Metanephros (tissue), 2 donors: Measurements from ENCODE around the gene CLCN6. TPM values are rescaled to one million over a fixed set of nuclear protein-coding genes. Genes with fewer than 3 reads are reported as not detected.

ENCODE experiments used
- small RNA-seq: library from RNA; depleted of rRNA; stranded (forward); fragments of <200 nt; gene quantifications from one replicate; pipeline ENCODE3, GENCODE V24; 2014; ENCODE audit warnings: low replicate concordance
- total RNA-seq: library from RNA; depleted of rRNA; stranded (reverse); fragments of >200 nt; gene quantifications from one replicate; pipeline ENCODE4 v1.2.3, GENCODE V29; 2014

CLCN6 gene
- 13.7 TPM for total RNA-seq

GRCh38 chr1:11805422-11806306 is at the start of gene CLCN6, which contains the start of gene MTHFR:
CLCN6 (plus strand) TSS chr1:11806191; CDS start chr1:11806263, 72 bp downstream.
MTHFR (minus strand) TSS chr1:11805964; CDS start chr1:11803116, 2,848 bp downstream.

GRCh38 chr1:11761988-11762406 is 44.0 kb upstream of the CLCN6 start, which contains the start of gene C1orf167:
C1orf167 (plus strand) TSS chr1:11762193; CDS start chr1:11764401, 2,208 bp downstream.

GRCh38 chr1:11847667-11848372 is 41.8 kb downstream of the CLCN6 start, which contains the start of gene NPPA:
NPPA (minus strand) TSS chr1:11847783; CDS start chr1:11847684, 99 bp downstream.

GRCh38 chr1:11858613-11858967 is 52.6 kb downstream of the CLCN6 start, which contains the start of gene NPPB:
NPPB (minus strand) TSS chr1:11858945; CDS start chr1:11858833, 112 bp downstream.

Small RNA genes within 50 kb of the gene (small RNA-seq; reads per million reads assigned to genes)
- gene RF02156: not detected
- not detected for gene RF02157
- gene RF02158: not detected

Other genes with a start within 250 kb of the CLCN6 start
- gene FBXO2, start 151.8 kb upstream of the CLCN6 start, total RNA-seq: 1.4 TPM
- 19.7 TPM for gene FBXO44, start 151.3 kb upstream of the CLCN6 start, total RNA-seq
- 5.4 TPM for gene FBXO6, start 142.0 kb upstream of the CLCN6 start, total RNA-seq
- 42.4 TPM for gene MAD2L2, start 125.0 kb upstream of the CLCN6 start, total RNA-seq
- 0.93 TPM for gene DRAXIN, start 114.5 kb upstream of the CLCN6 start, total RNA-seq
- 40.9 TPM for gene AGTRAP, start 70.1 kb upstream of the CLCN6 start, total RNA-seq
- 1.1 TPM for gene C1orf167, start 44.0 kb upstream of the CLCN6 start, total RNA-seq
- gene MTHFR, start 227 bp upstream of the CLCN6 start, total RNA-seq: 40.3 TPM
- 0.23 TPM for gene NPPA, start 41.6 kb downstream of the CLCN6 start, total RNA-seq
- gene NPPB, start 52.8 kb downstream of the CLCN6 start, total RNA-seq: not detected
- gene KIAA2013, start 120.2 kb downstream of the CLCN6 start, total RNA-seq: 44.7 TPM
- 96.3 TPM for gene PLOD1, start 128.5 kb downstream of the CLCN6 start, total RNA-seq
- 47.3 TPM for gene MFN2, start 174.3 kb downstream of the CLCN6 start, total RNA-seq
- gene MIIP, start 213.3 kb downstream of the CLCN6 start, total RNA-seq: 29.6 TPM